PC-3 (cell line): ENCODE data around the gene C6. TPM values are rescaled to one million over a fixed set of nuclear protein-coding genes. Genes with fewer than 3 reads are reported as not detected.
A peak's percentile ranks its signal among the peaks of the same experiment; 100 is the strongest.

Source experiments
- ATAC-seq: fragments of 200-7000 bp; cut with Tn5 transposase; 2 replicates; pipeline ENCODE4 v1.9.1; 2020; ENCODE audit warnings: mild to moderate bottlenecking, moderate library complexity
- BruUV-seq: library from RNA; stranded (reverse); fragments of 400-500 nt; replicated peaks from 2 replicates; lab custom pipeline; 2021; lab: Mats Ljungman, UMichigan
- CTCF ChIA-PET: fragments of 300-600 bp; sonication (Branson Sonifier 250); formaldehyde crosslinking; loops from one replicate; lab custom pipeline; 2022; ENCODE audit warnings: antibody characterized with exemption; lab: Charles Lee
- POLR2A ChIA-PET: fragments of 300-600 bp; sonication (Branson Sonifier 250); formaldehyde crosslinking; loops from one replicate; lab custom pipeline; 2022; ENCODE audit warnings: antibody characterized with exemption; ENCODE audit not compliant: unreplicated experiment; lab: Charles Lee
- DNase-seq: peaks from one replicate; pipeline ENCODE4 v3.0.0-alpha.2; 2015
- H2AFZ ChIP-seq: fragments of 300-600 bp; sonication (generic); 2 replicates; pipeline ENCODE4 v1.6.0; 2016; ENCODE audit warnings: antibody characterized with exemption, low read length
- H3F3A ChIP-seq: fragments of 300-600 bp; sonication (generic); one replicate; pipeline ENCODE4 v1.6.0; 2017; ENCODE audit warnings: antibody characterized with exemption, low read length, control low read depth, mild to moderate bottlenecking; ENCODE audit not compliant: unreplicated experiment
- H3K27ac ChIP-seq: fragments of 300-600 bp; sonication (generic); 2 replicates; pipeline ENCODE4 v1.5.1; 2016; ENCODE audit warnings: mild to moderate bottlenecking, low read length
- H3K27me3 ChIP-seq: fragments of 300-600 bp; sonication (generic); 2 replicates; pipeline ENCODE4 v1.6.1; 2016; ENCODE audit warnings: low read length, mixed read lengths
- H3K36me3 ChIP-seq: fragments of 300-600 bp; sonication (generic); 2 replicates; pipeline ENCODE4 v1.6.1; 2016; ENCODE audit warnings: low read depth, mixed run types, low read length, mixed read lengths
- H3K4me1 ChIP-seq: fragments of 300-600 bp; sonication (generic); 2 replicates; pipeline ENCODE4 v1.5.1; 2016; ENCODE audit warnings: low read length; ENCODE audit not compliant: insufficient read depth
- H3K4me2 ChIP-seq: fragments of 300-600 bp; sonication (generic); 2 replicates; pipeline ENCODE4 v1.6.0; 2016; ENCODE audit warnings: low read length
- H3K4me3 ChIP-seq: fragments of 300-600 bp; sonication (generic); 2 replicates; pipeline ENCODE4 v1.5.1; 2016; ENCODE audit warnings: mild to moderate bottlenecking, low read length, mixed read lengths
- H3K79me2 ChIP-seq: fragments of 300-600 bp; sonication (generic); 2 replicates; pipeline ENCODE4 v1.6.1; 2017; ENCODE audit warnings: low read length, mixed read lengths
- H3K9ac ChIP-seq: fragments of 300-600 bp; sonication (generic); 2 replicates; pipeline ENCODE4 v1.6.0; 2016; ENCODE audit warnings: mild to moderate bottlenecking, low read length
- H3K9me2 ChIP-seq: fragments of 300-600 bp; sonication (generic); replicated peaks from 2 replicates; pipeline ENCODE4 v1.6.1; 2016; ENCODE audit warnings: mixed run types, low read length, mixed read lengths
- H3K9me3 ChIP-seq: fragments of 300-600 bp; sonication (generic); 2 replicates; pipeline ENCODE4 v1.6.1; 2016; ENCODE audit warnings: low read length, mixed read lengths
- H4K20me1 ChIP-seq: fragments of 300-600 bp; sonication (generic); 2 replicates; pipeline ENCODE4 v1.6.1; 2016; ENCODE audit warnings: low read length, mixed read lengths
- EZH2 ChIP-seq: fragments of 300-600 bp; sonication (generic); IDR thresholded peaks from one replicate; pipeline ENCODE4 v1.6.1; 2017; ENCODE audit warnings: antibody characterized with exemption, mild to moderate bottlenecking, low read length; ENCODE audit not compliant: unreplicated experiment
- EZH2phosphoT487 ChIP-seq: fragments of 300-600 bp; sonication (generic); IDR thresholded peaks from 2 replicates; pipeline ENCODE4 v1.6.1; 2018; ENCODE audit warnings: mild to moderate bottlenecking, antibody characterized with exemption, low read length, borderline replicate concordance
- intact Hi-C: fragments of 100-400 bp; cut with micrococcal nuclease; formaldehyde crosslinking; loops from 2 replicates; pipeline ENCODE4 v1.9.0; 2023
- total RNA-seq: library from RNA; depleted of rRNA; stranded (reverse); fragments of >200 nt; gene quantifications from 2 replicates; pipeline ENCODE4 v1.2.3, GENCODE V29; 2014
- TF ChIP-seq, protein P1 (sequence below): fragments of 300-600 bp; sonication (generic); conservative IDR thresholded peaks from 2 replicates; pipeline ENCODE4 v1.5.1; 2017; ENCODE audit warnings: antibody characterized with exemption, low read depth, mild to moderate bottlenecking, low read length

C6 gene
- total RNA-seq, 1 experiment from 2014 or later: not detected

DNA sequence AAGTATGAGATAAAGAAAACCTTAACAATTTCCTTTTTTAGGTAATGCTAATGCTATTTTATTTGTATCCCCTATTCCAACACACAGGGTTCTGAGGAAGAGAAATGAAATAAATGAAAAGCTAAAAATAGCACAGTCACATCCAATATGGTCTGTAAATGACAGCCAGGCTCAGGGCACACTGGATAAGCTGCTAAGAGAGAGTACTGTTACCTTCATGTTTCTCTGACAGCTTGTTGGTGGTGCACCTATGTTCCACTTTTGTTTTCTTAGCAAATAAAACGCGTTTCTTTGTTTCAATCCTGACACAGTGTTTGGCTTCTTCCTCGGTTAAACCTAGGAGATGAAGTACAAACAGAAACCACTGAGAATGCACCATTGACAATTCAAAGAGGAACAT, 41.3 kb downstream of the C6 start:
- Histone ChIP-seq H3K9me3 (no peaks in the 10 kb centered on the region), H3K4me2 (no peak overlapping the region), H3K36me3 (no peaks in the 10 kb centered on the region), H3K4me3 (no peak overlapping the region), H4K20me1 (no peaks in the 10 kb centered on the region), H3K9ac (no peak overlapping the region), H3K27ac (no peak overlapping the region), H3K79me2 (no peaks in the 10 kb centered on the region), H3K9me2 (0 out of 2 replicates have a peak, but pooled peaks cover 3% of the 10 kb centered on the region), H3F3A (no peaks in the 10 kb centered on the region), H2AFZ (no peak overlapping the region), H3K27me3 (no peaks in the 10 kb centered on the region), H3K4me1 (no peaks in the 10 kb centered on the region)
- intact Hi-C loops: no loop called here
- TF ChIP-seq EZH2 (no peak), EZH2phosphoT487 (no peak)
- TF ChIP-seq, protein P1, sequence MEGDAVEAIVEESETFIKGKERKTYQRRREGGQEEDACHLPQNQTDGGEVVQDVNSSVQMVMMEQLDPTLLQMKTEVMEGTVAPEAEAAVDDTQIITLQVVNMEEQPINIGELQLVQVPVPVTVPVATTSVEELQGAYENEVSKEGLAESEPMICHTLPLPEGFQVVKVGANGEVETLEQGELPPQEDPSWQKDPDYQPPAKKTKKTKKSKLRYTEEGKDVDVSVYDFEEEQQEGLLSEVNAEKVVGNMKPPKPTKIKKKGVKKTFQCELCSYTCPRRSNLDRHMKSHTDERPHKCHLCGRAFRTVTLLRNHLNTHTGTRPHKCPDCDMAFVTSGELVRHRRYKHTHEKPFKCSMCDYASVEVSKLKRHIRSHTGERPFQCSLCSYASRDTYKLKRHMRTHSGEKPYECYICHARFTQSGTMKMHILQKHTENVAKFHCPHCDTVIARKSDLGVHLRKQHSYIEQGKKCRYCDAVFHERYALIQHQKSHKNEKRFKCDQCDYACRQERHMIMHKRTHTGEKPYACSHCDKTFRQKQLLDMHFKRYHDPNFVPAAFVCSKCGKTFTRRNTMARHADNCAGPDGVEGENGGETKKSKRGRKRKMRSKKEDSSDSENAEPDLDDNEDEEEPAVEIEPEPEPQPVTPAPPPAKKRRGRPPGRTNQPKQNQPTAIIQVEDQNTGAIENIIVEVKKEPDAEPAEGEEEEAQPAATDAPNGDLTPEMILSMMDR: no peak
- ChIA-PET POLR2A (no interaction called here), CTCF (no interaction called here)
- no peak for ATAC-seq
- no peak for DNase-seq
- no TSS peak for BruUV-seq

DNA sequence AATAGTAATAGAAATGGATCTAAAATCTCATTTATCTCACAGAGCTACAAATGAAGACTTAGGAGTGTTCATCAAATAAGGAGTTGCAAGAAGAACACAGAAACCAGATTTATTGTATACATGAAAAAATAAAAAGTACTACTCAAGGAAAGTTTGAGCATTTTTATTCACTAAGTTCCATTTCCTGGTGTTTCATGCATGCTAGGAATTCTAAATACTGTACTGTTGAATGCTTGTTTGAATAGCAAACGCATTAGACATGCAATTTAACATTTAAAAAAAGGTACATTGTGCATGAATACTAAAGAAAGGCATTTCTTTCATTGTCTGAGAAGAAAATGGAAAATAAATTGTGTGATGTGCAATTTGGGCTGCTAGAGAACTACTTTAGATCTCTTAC, 52.1 kb downstream of the C6 start:
- H3K36me3 ChIP-seq: no peaks in the 10 kb centered on the region
- ATAC-seq: no peak
- no peaks in the 10 kb centered on the region for H3K9me2 ChIP-seq
- no peak overlapping the region for H3K27ac ChIP-seq
- no peak overlapping the region for H3K4me2 ChIP-seq
- no peak overlapping the region for H3K4me3 ChIP-seq
- H3K9ac ChIP-seq: no peak overlapping the region
- TF ChIP-seq EZH2phosphoT487: no peak
- no peak for TF ChIP-seq EZH2
- TF ChIP-seq, protein P1: no peak
- no peaks in the 10 kb centered on the region for H3K27me3 ChIP-seq
- no peaks in the 10 kb centered on the region for H4K20me1 ChIP-seq
- peak; percentile 15 for DNase-seq
- no peak overlapping the region for H2AFZ ChIP-seq
- no peaks in the 10 kb centered on the region for H3K79me2 ChIP-seq
- H3K9me3 ChIP-seq: no peaks in the 10 kb centered on the region
- CTCF ChIA-PET: no interaction called here
- peaks cover 8% of the 10 kb centered on the region for H3F3A ChIP-seq
- no TSS peak for BruUV-seq
- peaks cover 20% of the 10 kb centered on the region for H3K4me1 ChIP-seq
- POLR2A ChIA-PET: no interaction called here
- intact Hi-C loops: no loop called here

DNA sequence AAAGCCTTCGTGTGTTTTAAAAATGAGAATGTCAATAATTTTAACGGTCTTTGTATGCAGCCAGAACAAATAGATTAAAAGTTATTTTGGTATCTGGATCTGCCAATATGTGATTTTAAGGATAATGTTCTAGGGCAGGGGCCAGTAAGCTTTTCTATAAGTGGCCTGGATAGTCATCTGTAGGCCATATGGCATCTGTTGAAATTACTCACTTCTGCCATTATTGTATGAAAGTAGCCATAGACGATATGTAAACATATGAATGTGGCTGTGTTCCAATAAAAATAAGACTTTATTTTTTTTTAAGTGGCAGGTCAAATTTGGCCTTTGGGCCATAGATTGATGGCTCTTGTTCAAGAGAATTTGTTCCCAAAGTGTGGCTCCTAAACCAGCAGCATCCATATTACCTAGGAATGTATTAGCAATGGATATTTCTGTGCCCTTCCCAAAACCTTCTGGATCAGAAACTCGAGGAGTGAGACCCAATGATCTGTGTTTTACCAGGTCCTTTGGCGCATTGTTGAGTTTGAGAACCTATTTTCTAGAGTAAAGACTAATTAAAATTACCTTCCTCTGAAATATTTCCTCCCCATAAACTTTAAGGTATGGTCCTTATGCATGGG, 55.9 kb downstream of the C6 start:
- CTCF ChIA-PET: no interaction called here

More for the DNA sequence above, 55.9 kb downstream of the C6 start:
- peak; percentile 66 for ATAC-seq
- H3F3A ChIP-seq: peaks cover 8% of the 10 kb centered on the region
- H4K20me1 ChIP-seq: no peaks in the 10 kb centered on the region
- H3K27me3 ChIP-seq: no peaks in the 10 kb centered on the region
- intact Hi-C loops: loop anchor here (2.0 kb wide), 1 partner anchor 33 kb away; no protein-coding TSS in a partner anchor
- POLR2A ChIA-PET: no interaction called here
- BruUV-seq: no TSS peak
- no peaks in the 10 kb centered on the region; the same call in 1 of the 2 replicates for H3K9me2 ChIP-seq
- no peak for TF ChIP-seq EZH2phosphoT487
- TF ChIP-seq EZH2: no peak
- TF ChIP-seq, protein P1: no peak
- no peaks in the 10 kb centered on the region for H3K36me3 ChIP-seq
- no peaks in the 10 kb centered on the region for H3K9me3 ChIP-seq
- H3K27ac ChIP-seq: peak overlapping the region; percentile 71
- peak overlapping the region; percentile 30; the same call in 1 of the 2 replicates for H3K4me2 ChIP-seq
- H3K79me2 ChIP-seq: no peaks in the 10 kb centered on the region
- no peak overlapping the region for H3K4me3 ChIP-seq
- DNase-seq: peak; percentile 79
- no peak overlapping the region for H3K9ac ChIP-seq
- no peak overlapping the region for H2AFZ ChIP-seq
- peaks cover 25% of the 10 kb centered on the region for H3K4me1 ChIP-seq
